T-cell (primary cell): Measurements from ENCODE around the gene PXDN. TPM values are rescaled to one million over a fixed set of nuclear protein-coding genes. Genes with fewer than 3 reads are reported as not detected.
A peak's percentile ranks its signal among the peaks of the same experiment; 100 is the strongest.

Experiments used
- ATAC-seq, 4 experiments: fragments of 200-7000 bp in 3 of 4; fragments of 150-1000 bp in 1 of 4; cut with Tn5 transposase; replicated peaks in 1 of 4; 1 replicate in 3 of 4; 2 replicates in 1 of 4; pipeline ENCODE4 v1.10.0; 2021; ENCODE audit warnings: moderate library complexity in 3 of 4, mild to moderate bottlenecking in 2 of 4, moderate number of reproducible peaks in 1 of 4
- CTCF ChIA-PET, 2 donors: fragments of 300-600 bp; sonication (Branson Sonifier 250); formaldehyde crosslinking; loops; one replicate each; lab custom pipeline; 2022; ENCODE audit warnings: antibody characterized with exemption in 2 of 2; lab: Charles Lee
- POLR2A ChIA-PET, 2 donors: fragments of 300-600 bp; sonication (Branson Sonifier 250); formaldehyde crosslinking; loops; one replicate each; lab custom pipeline; 2022; ENCODE audit warnings: antibody characterized with exemption in 2 of 2; lab: Charles Lee
- DNase-seq, 35 experiments: peaks; one replicate each; pipeline versions ENCODE4 v3.0.0 to v3.0.0-alpha.2; 2013 to 2023
- H3K27ac ChIP-seq: one replicate; pipeline ENCODE4 v1.5.1; 2013; ENCODE audit warnings: low read length
- H3K27me3 ChIP-seq, 2 experiments: replicated peaks in 1 of 2; 1 replicate in 1 of 2; 2 replicates in 1 of 2; pipeline versions ENCODE4 v1.6.1 to v1.7.0; 2013; ENCODE audit warnings: low read length in 1 of 2, mixed read lengths in 1 of 2; ENCODE audit not compliant: control insufficient read depth in 2 of 2, insufficient read depth in 2 of 2; ENCODE audit errors: extremely low read depth in 1 of 2
- H3K36me3 ChIP-seq, 2 donors: 1 replicate in 1 of 2; 2 replicates in 1 of 2; pipeline versions ENCODE4 v1.6.1 to v1.7.0; 2013; ENCODE audit warnings: low read length in 1 of 2; ENCODE audit not compliant: control insufficient read depth in 2 of 2, insufficient read depth in 1 of 2; ENCODE audit errors: extremely low read depth in 1 of 2
- H3K4me1 ChIP-seq, 2 experiments: 1 replicate in 1 of 2; 2 replicates in 1 of 2; pipeline versions ENCODE4 v1.6.1 to v1.7.0; 2013; ENCODE audit warnings: low read length in 2 of 2, mixed read lengths in 1 of 2; ENCODE audit not compliant: insufficient read depth in 2 of 2, control insufficient read depth in 1 of 2; ENCODE audit errors: extremely low read depth in 1 of 2
- H3K4me3 ChIP-seq, 2 donors: 1 replicate in 1 of 2; 2 replicates in 1 of 2; pipeline versions ENCODE4 v1.5.1 to v1.7.0; 2013; ENCODE audit warnings: mild to moderate bottlenecking in 2 of 2, low read length in 1 of 2, moderate library complexity in 1 of 2; ENCODE audit not compliant: control insufficient read depth in 1 of 2; ENCODE audit errors: extremely low read depth in 1 of 2
- H3K9me3 ChIP-seq: 2 replicates; pipeline ENCODE4 v1.7.0; 2013
- H3K27ac Mint-ChIP-seq, 2 donors: one replicate each; pipeline ENCODE4 v1.8.0; 2020 to 2021; ENCODE audit warnings: mild to moderate bottlenecking in 2 of 2, mixed read lengths in 2 of 2
- H3K27me3 Mint-ChIP-seq, 2 donors: one replicate each; pipeline ENCODE4 v1.8.0; 2021 to 2022; ENCODE audit warnings: mixed read lengths in 2 of 2
- H3K36me3 Mint-ChIP-seq: one replicate; pipeline ENCODE4 v1.8.0; 2021; ENCODE audit warnings: mixed read lengths
- H3K4me1 Mint-ChIP-seq, 3 donors: one replicate each; pipeline ENCODE4 v1.8.0; 2020 to 2022; ENCODE audit warnings: mixed read lengths in 3 of 3, mild to moderate bottlenecking in 1 of 3
- H3K4me3 Mint-ChIP-seq, 3 donors: one replicate each; pipeline ENCODE4 v1.8.0; 2020 to 2022; ENCODE audit warnings: mild to moderate bottlenecking in 3 of 3, mixed read lengths in 3 of 3, moderate library complexity in 3 of 3
- H3K9me3 Mint-ChIP-seq, 3 donors: one replicate each; pipeline ENCODE4 v1.8.0; 2020 to 2022; ENCODE audit warnings: mixed read lengths in 3 of 3
- WGBS: methylation state at CpG from one replicate; pipeline ENCODE4 v1.1.5; 2013; ENCODE audit warnings: missing lambda C conversion rate; ENCODE audit not compliant: insufficient coverage; 5-methylcytosine and 5-hydroxymethylcytosine counted together
- total RNA-seq, 35 experiments: library from RNA in 6 of 35; stranded (reverse) in 6 of 35; fragments of 120-200 nt in 1 of 35; gene quantifications; one replicate each; pipeline versions ENCODE4 v1.2.1 to v1.2.4 and lab custom pipeline; 2013 to 2026

PXDN gene
- total RNA-seq, 5 donors from 2014 or later (not counting 1 experiment from before 2014, with no cell fraction given): 0.21 to 5.4 (median 1.3) TPM

- Histone ChIP-seq H3K27ac (no peak overlapping the region), H3K4me1 (peaks cover 0 to 5% of the 10 kb centered on the region in 2 experiments), H3K4me3 (no peak overlapping the region), H3K9me3 (no peaks in the 10 kb centered on the region), H3K27me3 (peaks cover 0 to 35% of the 10 kb centered on the region in 2 experiments), H3K36me3 (no peaks in the 10 kb centered on the region)
- Mint-ChIP-seq H3K9me3 (no peaks in the 10 kb centered on the region), H3K36me3 (no peaks in the 10 kb centered on the region), H3K27ac (no peak overlapping the region), H3K27me3 (peaks cover 16 to 24% of the 10 kb centered on the region in 2 donors), H3K4me1 (peaks cover 0 to 14% (median 9%) of the 10 kb centered on the region in 3 donors), H3K4me3 (no peak overlapping the region)
- ATAC-seq: no peak
- POLR2A ChIA-PET: no interaction called here
- 74% methylated on average over 12 of the region's 22 CpGs for WGBS
- peak in 1 of 35 experiments; percentile 13 for DNase-seq
- CTCF ChIA-PET: no interaction called here
Measured at GRCh38 chr2:1739961-1740715, 4.2 kb downstream of the PXDN start.

- Histone ChIP-seq H3K4me1 (peaks cover 0 to 5% of the 10 kb centered on the region in 2 experiments), H3K27me3 (peaks cover 0 to 29% of the 10 kb centered on the region in 2 experiments), H3K36me3 (no peaks in the 10 kb centered on the region), H3K27ac (no peak overlapping the region), H3K4me3 (no peak overlapping the region), H3K9me3 (no peaks in the 10 kb centered on the region)
- ATAC-seq (no peak), DNase-seq (no peak)
- CTCF ChIA-PET: no interaction called here
- 70% methylated on average over 2 of the region's 9 CpGs for WGBS
- H3K36me3 Mint-ChIP-seq: no peaks in the 10 kb centered on the region
- peaks cover 0 to 11% (median 6%) of the 10 kb centered on the region in 3 donors for H3K4me1 Mint-ChIP-seq
- no peak overlapping the region for H3K4me3 Mint-ChIP-seq
- H3K27me3 Mint-ChIP-seq: peaks cover 16 to 19% of the 10 kb centered on the region in 2 donors
- no peak overlapping the region for H3K27ac Mint-ChIP-seq
- POLR2A ChIA-PET: no interaction called here
- H3K9me3 Mint-ChIP-seq: no peaks in the 10 kb centered on the region
Measured at GRCh38 chr2:1739322-1739957, 4.9 kb downstream of the PXDN start.

- POLR2A ChIA-PET: no interaction called here
- no peak overlapping the region for H3K27ac ChIP-seq
- peaks cover 0 to 29% of the 10 kb centered on the region in 2 experiments for H3K27me3 ChIP-seq
- Mint-ChIP-seq H3K4me3 (no peak overlapping the region), H3K36me3 (no peaks in the 10 kb centered on the region), H3K27ac (no peak overlapping the region), H3K27me3 (peaks cover 16 to 19% of the 10 kb centered on the region in 2 donors), H3K4me1 (peaks cover 0 to 11% (median 6%) of the 10 kb centered on the region in 3 donors), H3K9me3 (no peaks in the 10 kb centered on the region)
- ATAC-seq (no peak), DNase-seq (peak in 1 of 35 experiments; percentile 15)
- no peak overlapping the region for H3K4me3 ChIP-seq
- H3K36me3 ChIP-seq: no peaks in the 10 kb centered on the region
- peaks cover 0 to 5% of the 10 kb centered on the region in 2 experiments for H3K4me1 ChIP-seq
- CTCF ChIA-PET: no interaction called here
- H3K9me3 ChIP-seq: no peaks in the 10 kb centered on the region
- WGBS: 84% methylated on average over 16 of the region's 19 CpGs
Measured at GRCh38 chr2:1738646-1739302, 5.5 kb downstream of the PXDN start.

GRCh38 chr2:1738163-1738562 lies 6.2 kb downstream of the PXDN start:
- ChIA-PET POLR2A (no interaction called here), CTCF (interaction anchor here in 1 of 2 donors (0.5 kb wide), 1 partner anchor 114 kb away, joined by 4 read pairs; no protein-coding TSS in a partner anchor)
- peaks cover 16 to 19% of the 10 kb centered on the region in 2 donors for H3K27me3 Mint-ChIP-seq
- peaks cover 0 to 26% of the 10 kb centered on the region in 2 experiments for H3K27me3 ChIP-seq
- H3K36me3 Mint-ChIP-seq: no peaks in the 10 kb centered on the region
- no peak overlapping the region for H3K4me3 Mint-ChIP-seq
- H3K4me1 ChIP-seq: peaks cover 0 to 3% of the 10 kb centered on the region in 2 experiments
- WGBS: 69% methylated on average over 6 of the region's 7 CpGs
- H3K4me1 Mint-ChIP-seq: peaks cover 0 to 11% (median 6%) of the 10 kb centered on the region in 3 donors
- ATAC-seq (no peak), DNase-seq (no peak)
- H3K9me3 Mint-ChIP-seq: no peaks in the 10 kb centered on the region
- H3K27ac Mint-ChIP-seq: no peak overlapping the region
- H3K36me3 ChIP-seq: no peaks in the 10 kb centered on the region
- no peaks in the 10 kb centered on the region for H3K9me3 ChIP-seq
- H3K27ac ChIP-seq: no peak overlapping the region
- H3K4me3 ChIP-seq: no peak overlapping the region

GRCh38 chr2:1736997-1737480 lies 7.3 kb downstream of the PXDN start:
- ATAC-seq (no peak), DNase-seq (no peak)
- WGBS: 83% methylated on average over 11 of the region's 17 CpGs
- peaks cover 11 to 13% of the 10 kb centered on the region in 2 donors for H3K27me3 Mint-ChIP-seq
- CTCF ChIA-PET: no interaction called here
- no peak overlapping the region for H3K27ac ChIP-seq
- H3K9me3 ChIP-seq: no peaks in the 10 kb centered on the region
- no peaks in the 10 kb centered on the region for H3K4me1 ChIP-seq
- H3K9me3 Mint-ChIP-seq: no peaks in the 10 kb centered on the region
- peaks cover 0 to 19% of the 10 kb centered on the region in 2 experiments for H3K27me3 ChIP-seq
- no peak overlapping the region for H3K27ac Mint-ChIP-seq
- no peak overlapping the region for H3K4me3 Mint-ChIP-seq
- no peak overlapping the region for H3K4me3 ChIP-seq
- no peaks in the 10 kb centered on the region for H3K36me3 ChIP-seq
- no peaks in the 10 kb centered on the region for H3K36me3 Mint-ChIP-seq
- POLR2A ChIA-PET: no interaction called here
- H3K4me1 Mint-ChIP-seq: peaks cover 0 to 3% (median 0%) of the 10 kb centered on the region in 3 donors

GRCh38 chr2:1736045-1736444 lies 8.3 kb downstream of the PXDN start:
- WGBS: no CpG with 5 or more reads among the region's 2 CpGs
- ChIA-PET POLR2A (no interaction called here), CTCF (no interaction called here)
- ATAC-seq (no peak), DNase-seq (no peak)
- H3K27ac Mint-ChIP-seq: no peak overlapping the region
- H3K36me3 Mint-ChIP-seq: no peaks in the 10 kb centered on the region
- H3K9me3 Mint-ChIP-seq: no peaks in the 10 kb centered on the region
- Histone ChIP-seq H3K27ac (no peak overlapping the region), H3K4me3 (no peak overlapping the region), H3K27me3 (peaks cover 0 to 16% of the 10 kb centered on the region in 2 experiments), H3K36me3 (no peaks in the 10 kb centered on the region), H3K9me3 (no peaks in the 10 kb centered on the region), H3K4me1 (no peaks in the 10 kb centered on the region)
- H3K4me3 Mint-ChIP-seq: no peak overlapping the region
- H3K4me1 Mint-ChIP-seq: no peaks in the 10 kb centered on the region
- peaks cover 6 to 7% of the 10 kb centered on the region in 2 donors for H3K27me3 Mint-ChIP-seq
